Epithelial cell of umbilical artery (primary cell): Measurements from ENCODE around the gene TMEM202. TPM values are rescaled to one million over a fixed set of nuclear protein-coding genes. Genes with fewer than 3 reads are reported as not detected.

Experiments used
- total RNA-seq: library from RNA; depleted of rRNA; stranded (reverse); fragments of >200 nt; gene quantifications from 2 replicates; pipeline ENCODE4 v1.2.3, GENCODE V29; 2014

TMEM202 gene
- total RNA-seq, result not detected in 2 replicates

GRCh38 chr15:72397796-72398588 lies at the start of gene TMEM202:
Gene TMEM202 (plus strand): TSS chr15:72398305. CDS start chr15:72398327, 22 bp downstream.

GRCh38 chr15:72375846-72376581 lies 22.1 kb upstream of the TMEM202 start, which contains the start of gene HEXA:
Gene HEXA (minus strand): TSS chr15:72376014. CDS start chr15:72375972, 42 bp downstream.

Other genes starting within 250 kb of the TMEM202 start
- 0.30 and 0.32 TPM in 2 replicates for gene GRAMD2A, start 200.5 kb upstream of the TMEM202 start, total RNA-seq
- 1,120 and 1,412 TPM in 2 replicates for gene PKM, start 167.1 kb upstream of the TMEM202 start, total RNA-seq
- gene PARP6, start 125.8 kb upstream of the TMEM202 start, total RNA-seq, result 7.1 and 9.1 TPM in 2 replicates
- not detected in 2 replicates for gene CELF6, start 78.1 kb upstream of the TMEM202 start, total RNA-seq
- 35.1 and 42.6 TPM in 2 replicates for gene HEXA, start 22.3 kb upstream of the TMEM202 start, total RNA-seq
- gene ARIH1, start 76.0 kb downstream of the TMEM202 start, total RNA-seq, result 26.4 and 27.0 TPM in 2 replicates